ENCODE results near the gene HEATR9. TPM values are rescaled to one million over a fixed set of nuclear protein-coding genes. Genes with fewer than 3 reads are reported as not detected.

Gene HEATR9
- total and polyA plus RNA-seq, 2 donors (not counting 3 experiments of a cell fraction or from before 2014, with no cell fraction given), result not detected

- Histone ChIP-seq H3K27me3 (ENCODE audit: control insufficient read depth in 2 of 2, insufficient read depth in 2 of 2, low read length in 2 of 2) (peaks cover 0 to 4% of the 10 kb centered on the region in 2 experiments), H3K4me1 (ENCODE audit: control insufficient read depth, extremely low read depth, insufficient read depth, low read length) (no peaks in the 10 kb centered on the region), H4K20me1 (replicated peaks; ENCODE audit: control insufficient read depth, extremely low read depth, insufficient read depth, low read length) (no peaks in the 10 kb centered on the region), H3K4me3 (replicated peaks in 1 of 3; ENCODE audit: insufficient read depth in 1 of 3, low read depth in 1 of 3, low read length in 3 of 3) (no peak overlapping the region), H2AFZ (ENCODE audit: low read depth, low read length) (no peak overlapping the region), H3K9me3 (replicated peaks; ENCODE audit: control insufficient read depth, insufficient read depth, low read length) (no peaks in the 10 kb centered on the region), H3K36me3 (ENCODE audit: control insufficient read depth in 2 of 2, extremely low read depth in 1 of 2, insufficient read depth in 2 of 2, low read length in 2 of 2) (no peaks in the 10 kb centered on the region), H3K79me2 (ENCODE audit: control insufficient read depth, insufficient read depth, low read length) (no peaks in the 10 kb centered on the region), H3K9ac (replicated peaks; ENCODE audit: extremely low read depth, insufficient read depth, low read length) (no peak overlapping the region), H3K4me2 (ENCODE audit: insufficient read depth, low read length) (no peak overlapping the region), H3K9me1 (replicated peaks; ENCODE audit: control insufficient read depth, extremely low read depth, insufficient read depth, low read length) (no peaks in the 10 kb centered on the region), H3K27ac (ENCODE audit: insufficient read depth, low read depth, low read length) (no peak overlapping the region)
- CTCF ChIA-PET, result no interaction called here
- FAIRE-seq (no peak), DNase-seq (ENCODE audit: low read depth, low spot score) (peak; percentile 20)
- TF ChIP-seq POLR2A (IDR thresholded peaks at IDR 0.05; ENCODE audit: low read depth, low read length) (no peak), EZH2 (IDR thresholded peaks at IDR 0.05; ENCODE audit: borderline replicate concordance, low read depth, low read length, severe bottlenecking) (no peak), FOS (IDR thresholded peaks at IDR 0.05; ENCODE audit: borderline replicate concordance, insufficient read depth, low read length) (no peak), JUN (IDR thresholded peaks at IDR 0.05; ENCODE audit: borderline replicate concordance, insufficient read depth, insufficient read length, low read depth) (no peak), POLR2AphosphoS5 (IDR thresholded peaks at IDR 0.05; ENCODE audit: insufficient read depth, low read depth, low read length) (no peak), MYC (IDR thresholded peaks at IDR 0.05; ENCODE audit: low read depth, low read length) (no peak), GATA2 (IDR thresholded peaks at IDR 0.05; ENCODE audit: insufficient read depth, insufficient read length, low read depth, low read length) (no peak)
- TF ChIP-seq, protein P1, sequence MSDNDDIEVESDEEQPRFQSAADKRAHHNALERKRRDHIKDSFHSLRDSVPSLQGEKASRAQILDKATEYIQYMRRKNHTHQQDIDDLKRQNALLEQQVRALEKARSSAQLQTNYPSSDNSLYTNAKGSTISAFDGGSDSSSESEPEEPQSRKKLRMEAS (IDR thresholded peaks at IDR 0.05; ENCODE audit: insufficient read depth, insufficient read length), result no peak
- TF ChIP-seq, protein P2, sequence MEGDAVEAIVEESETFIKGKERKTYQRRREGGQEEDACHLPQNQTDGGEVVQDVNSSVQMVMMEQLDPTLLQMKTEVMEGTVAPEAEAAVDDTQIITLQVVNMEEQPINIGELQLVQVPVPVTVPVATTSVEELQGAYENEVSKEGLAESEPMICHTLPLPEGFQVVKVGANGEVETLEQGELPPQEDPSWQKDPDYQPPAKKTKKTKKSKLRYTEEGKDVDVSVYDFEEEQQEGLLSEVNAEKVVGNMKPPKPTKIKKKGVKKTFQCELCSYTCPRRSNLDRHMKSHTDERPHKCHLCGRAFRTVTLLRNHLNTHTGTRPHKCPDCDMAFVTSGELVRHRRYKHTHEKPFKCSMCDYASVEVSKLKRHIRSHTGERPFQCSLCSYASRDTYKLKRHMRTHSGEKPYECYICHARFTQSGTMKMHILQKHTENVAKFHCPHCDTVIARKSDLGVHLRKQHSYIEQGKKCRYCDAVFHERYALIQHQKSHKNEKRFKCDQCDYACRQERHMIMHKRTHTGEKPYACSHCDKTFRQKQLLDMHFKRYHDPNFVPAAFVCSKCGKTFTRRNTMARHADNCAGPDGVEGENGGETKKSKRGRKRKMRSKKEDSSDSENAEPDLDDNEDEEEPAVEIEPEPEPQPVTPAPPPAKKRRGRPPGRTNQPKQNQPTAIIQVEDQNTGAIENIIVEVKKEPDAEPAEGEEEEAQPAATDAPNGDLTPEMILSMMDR (IDR thresholded peaks at IDR 0.05; ENCODE audit: extremely low read depth in 1 of 2, insufficient read depth in 1 of 2, low read depth in 1 of 2, low read length in 2 of 2), result no peak
- dilution Hi-C loops (cut with MboI; ENCODE audit: extremely low pct_ligation_motif_present, low sequenced_read_pairs) (no loop called here), intact Hi-C loops (cut with micrococcal nuclease) (no loop called here)
- BruUV-seq (replicated peaks), result no TSS peak
- POLR2A ChIA-PET, result no interaction called here
Measured at GRCh38 chr17:35900708-35901480, 32.2 kb upstream of the HEATR9 start.

Measured in endothelial cell of umbilical vein (primary cell).